CD4-positive, alpha-beta T cell treated with Interleukin-1 beta for 1 hour (primary cell): ENCODE data around the gene ASIC1.

Experiments
- DNase-seq, 2 donors: peaks; one replicate each; pipeline ENCODE4 v3.0.0-alpha.2; 2020 to 2022

ASIC1 gene

DNA sequence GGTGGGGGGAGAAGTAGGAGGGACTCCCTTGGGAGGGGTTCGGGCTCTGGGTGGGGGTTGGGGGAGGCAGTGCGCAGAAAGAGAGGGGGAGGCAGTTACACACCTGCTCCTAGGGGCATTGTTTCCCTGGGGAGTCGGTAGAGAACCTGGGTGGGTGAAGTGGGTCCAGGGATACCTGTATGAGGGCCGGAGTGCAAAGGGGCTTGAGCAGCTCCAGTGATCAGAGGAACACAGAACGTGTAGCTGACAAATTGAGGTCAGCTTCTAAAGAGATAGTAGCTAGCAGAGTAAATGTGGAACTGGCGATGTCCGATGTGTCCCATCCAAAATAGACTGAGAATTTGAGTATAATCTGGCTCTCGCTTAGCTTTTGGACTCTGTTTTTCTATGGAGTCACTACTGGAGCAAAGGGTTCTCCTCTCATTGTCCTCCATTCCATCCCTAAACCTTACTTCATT is 28.2 kb downstream of the ASIC1 start:
- no peak for DNase-seq

DNA sequence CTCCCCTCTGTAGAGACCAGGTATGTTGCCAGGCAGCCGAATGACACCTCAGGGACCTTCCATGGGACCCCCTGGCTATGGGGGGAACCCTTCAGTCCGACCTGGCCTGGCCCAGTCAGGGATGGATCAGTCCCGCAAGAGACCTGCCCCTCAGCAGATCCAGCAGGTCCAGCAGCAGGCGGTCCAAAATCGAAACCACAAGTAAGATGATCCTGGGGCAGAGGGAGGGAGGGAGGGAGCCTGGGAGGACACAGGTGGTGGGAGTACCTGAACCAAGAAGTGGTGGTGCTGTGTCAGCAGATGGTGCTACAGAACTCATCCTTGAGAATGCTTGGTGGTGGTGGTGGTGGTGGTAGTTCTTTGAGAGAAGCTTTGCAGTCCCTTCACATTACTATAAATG is 28.8 kb downstream of the ASIC1 start:
- no peak for DNase-seq

DNA sequence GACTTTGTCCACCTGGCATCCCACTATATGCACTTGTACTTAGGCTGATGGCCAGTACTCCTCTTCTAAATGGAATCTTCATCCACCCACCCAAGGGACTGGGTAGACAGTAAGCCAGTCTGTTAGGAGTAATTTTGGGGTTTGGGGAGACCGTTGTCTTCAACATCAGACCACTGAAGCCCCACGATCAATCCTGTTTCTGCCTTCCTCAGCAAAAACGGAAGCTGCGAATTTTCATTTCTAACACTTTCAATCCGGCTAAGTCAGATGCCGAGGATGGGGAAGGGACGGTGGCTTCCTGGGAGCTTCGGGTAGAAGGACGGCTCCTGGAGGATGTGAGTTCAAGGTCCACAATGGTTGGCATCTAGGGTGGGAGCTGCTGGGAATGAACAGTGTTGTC is 29.8 kb downstream of the ASIC1 start:
- DNase-seq, result no peak

DNA sequence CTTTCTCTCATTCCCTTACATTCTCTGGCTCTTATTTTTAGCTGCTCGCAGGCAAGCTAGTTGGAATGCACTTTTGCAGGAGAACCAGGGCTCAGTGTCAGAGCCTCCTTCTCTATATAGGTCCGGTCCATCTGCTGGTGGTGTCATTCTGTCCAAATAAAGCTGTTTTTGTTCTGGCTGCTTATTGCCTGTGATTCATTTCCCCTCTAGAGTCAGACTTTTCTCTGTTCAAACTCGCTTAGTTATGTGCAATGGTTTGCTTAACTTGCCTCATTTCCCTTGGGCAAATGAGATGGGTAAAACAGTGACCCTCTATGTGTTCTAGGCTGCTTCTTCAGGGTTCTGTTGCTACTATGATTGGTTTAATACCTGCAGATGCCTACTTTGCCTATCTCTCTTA is 30.6 kb downstream of the ASIC1 start:
- DNase-seq, result no peak

DNA sequence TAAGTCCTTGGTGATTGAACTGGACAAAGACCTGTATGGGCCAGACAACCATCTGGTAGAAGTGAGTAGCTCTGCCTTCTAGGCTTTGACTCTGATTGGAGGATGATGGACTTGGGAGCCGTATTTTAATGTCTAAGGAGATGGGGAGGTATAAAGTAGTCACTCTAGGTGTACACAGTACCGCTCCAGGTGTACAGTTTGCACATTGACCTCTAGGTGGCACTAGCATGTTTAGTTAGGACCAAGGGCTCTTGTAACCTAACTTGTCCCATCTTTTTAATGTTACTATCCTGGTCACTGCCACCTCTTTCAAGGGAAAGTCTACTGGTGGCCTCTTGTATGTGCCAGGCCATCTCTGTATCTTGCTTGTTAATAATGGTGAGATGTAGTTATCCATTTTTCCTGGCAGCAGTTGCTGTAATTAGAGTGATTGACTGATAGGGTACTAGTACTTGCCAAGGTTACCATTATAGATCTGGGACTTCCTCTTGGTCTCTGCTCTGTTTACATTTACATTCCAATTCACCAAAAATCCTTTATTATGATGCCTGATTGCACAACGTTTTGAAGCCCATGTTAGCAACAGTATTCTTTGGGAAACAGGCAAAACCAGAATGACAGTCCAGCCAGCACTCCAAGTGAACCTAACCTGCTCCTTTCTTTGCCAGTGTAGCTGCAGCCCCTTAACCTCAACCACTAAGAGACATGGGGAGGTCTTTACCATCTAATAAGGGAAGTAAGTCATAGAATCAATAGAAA is 31.4 kb downstream of the ASIC1 start:
- peak; percentile 55 to 74 for DNase-seq

GRCh38 chr12:50089730-50090129 is 32.3 kb downstream of the ASIC1 start:
- no peak for DNase-seq

DNA sequence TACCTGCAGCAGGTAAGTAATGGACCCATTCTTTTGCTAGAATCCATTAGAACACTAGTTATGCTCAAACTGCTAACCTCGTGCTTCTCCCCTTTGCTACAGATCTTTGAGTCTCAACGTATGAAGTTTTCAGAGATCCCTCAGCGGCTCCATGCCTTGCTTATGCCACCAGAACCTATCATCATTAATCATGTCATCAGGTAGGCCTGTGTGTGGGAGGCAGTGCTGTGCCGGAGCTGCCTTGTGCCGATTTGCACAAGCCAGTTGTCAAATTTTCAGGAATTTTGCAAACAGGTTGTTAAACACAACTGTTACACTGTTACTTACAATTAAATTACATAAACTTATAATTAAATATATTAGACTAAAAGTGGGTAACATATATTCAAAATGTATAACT is 33.0 kb downstream of the ASIC1 start:
- no peak for DNase-seq

DNA sequence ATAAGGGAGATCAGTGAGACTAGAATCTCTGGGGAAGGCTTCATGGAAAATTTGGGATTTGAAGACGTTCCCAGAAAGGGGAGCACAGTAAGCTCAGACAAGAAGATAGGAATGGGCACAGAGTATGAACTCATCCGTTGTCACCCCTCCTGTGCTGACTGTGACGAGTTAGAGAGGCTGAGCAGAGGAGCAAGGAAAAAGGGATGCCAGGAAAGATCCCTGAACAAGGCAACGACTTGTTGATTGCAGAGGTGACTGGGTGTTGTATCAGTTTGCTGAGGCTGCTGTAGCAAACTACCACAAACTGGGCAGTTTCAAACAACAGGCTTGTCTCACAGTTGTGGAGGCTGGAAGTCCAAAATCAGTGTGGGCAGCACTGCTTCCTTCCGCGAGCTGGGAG is 40.6 kb downstream of the ASIC1 start:
- DNase-seq, result no peak

- DNase-seq, result no peak
These were observed 42.1 kb downstream of the ASIC1 start for GRCh38 chr12:50099302-50100008.

GRCh38 chr12:50100561-50100960 is 43.2 kb downstream of the ASIC1 start:
- no peak for DNase-seq

DNA sequence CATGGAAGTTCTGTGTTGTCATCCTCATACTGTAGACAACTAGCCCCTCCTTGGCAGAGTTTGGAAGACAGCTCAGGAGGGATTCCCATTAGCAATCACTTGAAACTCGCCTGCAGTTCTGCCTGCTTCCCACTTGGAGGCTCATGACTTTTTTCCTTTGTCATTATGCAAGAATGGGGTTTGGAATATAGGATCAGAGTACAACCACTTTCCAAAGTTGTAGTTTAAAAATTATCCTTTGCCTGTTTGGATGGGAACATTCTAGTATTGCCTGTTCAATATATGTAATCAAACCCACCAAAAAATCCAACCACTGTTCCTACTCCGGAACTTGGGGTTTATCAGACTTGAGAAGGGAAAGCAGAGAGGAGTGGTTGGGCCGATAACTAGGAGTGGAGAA is 44.3 kb downstream of the ASIC1 start:
- DNase-seq, result no peak

DNA sequence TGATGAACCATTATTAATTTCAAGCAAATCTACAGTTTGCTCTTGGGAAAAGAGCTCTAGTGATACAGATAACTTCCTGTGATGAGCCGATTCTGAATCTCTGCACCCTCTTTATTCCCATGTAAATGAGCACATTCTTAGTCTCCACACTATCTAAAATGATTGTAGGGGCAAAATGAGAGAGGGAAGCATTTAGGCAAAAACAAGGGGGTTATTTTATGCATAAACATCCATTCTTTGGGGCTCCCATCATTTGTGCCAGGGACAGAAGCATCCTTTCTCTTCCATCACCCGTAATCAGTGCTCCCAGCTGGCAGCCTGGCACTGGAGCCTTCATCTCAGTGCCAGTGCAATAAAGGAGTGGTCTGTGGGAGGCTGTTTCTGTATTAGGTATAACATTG is 44.7 kb downstream of the ASIC1 start:
- no peak for DNase-seq

GRCh38 chr12:50102646-50103309 is 45.4 kb downstream of the ASIC1 start:
- DNase-seq, result no peak

- DNase-seq, result no peak
These were observed 46.0 kb downstream of the ASIC1 start for GRCh38 chr12:50103351-50103750.

- DNase-seq, result no peak
These were observed 46.4 kb downstream of the ASIC1 start, which contains the start of gene GPD1 for GRCh38 chr12:50103767-50104321. TSS of gene GPD1 (plus strand) at chr12:50104008. CDS start at chr12:50104051, 43 bp downstream.

GRCh38 chr12:50104417-50105366 is 47.3 kb downstream of the ASIC1 start:
- no peak for DNase-seq

- no peak for DNase-seq
These were observed 48.6 kb downstream of the ASIC1 start for GRCh38 chr12:50105913-50106450.

GRCh38 chr12:50106907-50107306 is 49.5 kb downstream of the ASIC1 start:
- DNase-seq, result no peak

DNA sequence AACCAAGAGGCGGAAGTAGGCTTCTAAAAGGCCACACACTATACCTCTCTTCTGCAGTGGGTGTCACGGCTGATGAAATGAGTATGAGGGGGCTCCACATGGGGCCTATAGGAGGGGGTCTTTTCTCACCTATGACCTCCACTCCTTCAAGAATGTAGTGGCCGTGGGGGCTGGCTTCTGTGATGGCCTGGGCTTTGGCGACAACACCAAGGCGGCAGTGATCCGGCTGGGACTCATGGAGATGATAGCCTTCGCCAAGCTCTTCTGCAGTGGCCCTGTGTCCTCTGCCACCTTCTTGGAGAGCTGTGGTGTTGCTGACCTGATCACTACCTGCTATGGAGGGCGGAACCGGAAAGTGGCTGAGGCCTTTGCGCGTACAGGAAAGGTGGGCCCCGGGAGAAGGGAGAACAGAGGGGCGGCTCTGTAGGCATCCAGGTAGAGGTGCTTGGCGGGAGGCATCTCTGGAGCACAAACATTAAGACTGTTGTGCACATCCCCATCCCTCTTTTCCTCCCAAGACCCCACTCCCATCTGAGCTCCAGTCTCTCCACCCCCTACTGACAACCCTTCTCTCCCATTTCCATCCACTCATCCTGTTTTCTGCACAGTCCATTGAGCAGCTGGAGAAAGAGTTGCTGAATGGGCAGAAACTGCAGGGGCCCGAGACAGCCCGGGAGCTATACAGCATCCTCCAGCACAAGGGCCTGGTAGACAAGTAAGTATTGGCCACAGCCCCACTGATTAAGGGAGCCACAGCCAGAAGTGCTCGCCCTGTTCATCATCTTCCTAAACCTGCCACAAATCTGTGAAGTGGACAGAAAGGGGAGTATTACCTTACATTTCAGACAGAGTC is 50.2 kb downstream of the ASIC1 start:
- DNase-seq, result no peak

DNA sequence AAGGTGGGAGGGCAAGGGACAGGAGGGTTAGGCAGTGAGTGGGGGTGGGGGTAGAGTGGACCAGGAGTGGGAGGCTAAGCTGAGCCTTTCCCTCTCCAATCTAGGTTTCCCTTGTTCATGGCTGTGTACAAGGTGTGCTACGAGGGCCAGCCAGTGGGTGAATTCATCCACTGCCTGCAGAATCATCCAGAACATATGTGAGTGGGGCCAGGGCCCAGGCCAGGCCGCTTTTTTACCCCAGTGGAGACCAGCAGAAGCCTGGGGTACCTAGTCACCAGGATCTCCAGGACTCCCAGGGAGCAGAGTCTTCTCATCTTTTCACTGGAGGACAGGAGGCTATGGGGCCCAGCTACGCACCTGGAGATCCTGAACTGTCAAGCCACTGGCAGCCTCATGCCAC is 51.9 kb downstream of the ASIC1 start:
- no peak for DNase-seq
